Mesodermal cell (in vitro differentiated cells): Measurements from ENCODE around the gene CRAT.

Experiments
- H3K27ac ChIP-seq: 2 replicates; pipeline ENCODE4 v1.7.0; 2013; ENCODE audit warnings: mild to moderate bottlenecking, low read depth, low read length, moderate library complexity; ENCODE audit not compliant: severe bottlenecking
- H3K36me3 ChIP-seq: 2 replicates; pipeline ENCODE4 v1.7.1; 2013; ENCODE audit warnings: mild to moderate bottlenecking, low read length, moderate library complexity; ENCODE audit not compliant: control insufficient read depth, insufficient read depth
- H3K4me1 ChIP-seq: one replicate; pipeline ENCODE4 v1.7.1; 2013; ENCODE audit warnings: mild to moderate bottlenecking, low read length; ENCODE audit not compliant: insufficient read depth, control insufficient read depth, poor library complexity, severe bottlenecking
- H3K4me3 ChIP-seq: 2 replicates; pipeline ENCODE4 v1.7.0; 2013; ENCODE audit warnings: low read length, control low read depth, mild to moderate bottlenecking; ENCODE audit not compliant: insufficient read depth, poor library complexity, severe bottlenecking; ENCODE audit errors: extremely low read depth
- H3K9me3 ChIP-seq: 2 replicates; pipeline ENCODE4 v1.7.1; 2013; ENCODE audit warnings: mild to moderate bottlenecking, low read length, moderate library complexity; ENCODE audit not compliant: control insufficient read depth
- WGBS, 2 experiments: methylation state at CpG; one replicate each; pipeline ENCODE4 v1.1.5; 2013; ENCODE audit warnings: missing lambda C conversion rate in 2 of 2; ENCODE audit not compliant: insufficient coverage in 2 of 2; 5-methylcytosine and 5-hydroxymethylcytosine counted together

Gene CRAT

DNA sequence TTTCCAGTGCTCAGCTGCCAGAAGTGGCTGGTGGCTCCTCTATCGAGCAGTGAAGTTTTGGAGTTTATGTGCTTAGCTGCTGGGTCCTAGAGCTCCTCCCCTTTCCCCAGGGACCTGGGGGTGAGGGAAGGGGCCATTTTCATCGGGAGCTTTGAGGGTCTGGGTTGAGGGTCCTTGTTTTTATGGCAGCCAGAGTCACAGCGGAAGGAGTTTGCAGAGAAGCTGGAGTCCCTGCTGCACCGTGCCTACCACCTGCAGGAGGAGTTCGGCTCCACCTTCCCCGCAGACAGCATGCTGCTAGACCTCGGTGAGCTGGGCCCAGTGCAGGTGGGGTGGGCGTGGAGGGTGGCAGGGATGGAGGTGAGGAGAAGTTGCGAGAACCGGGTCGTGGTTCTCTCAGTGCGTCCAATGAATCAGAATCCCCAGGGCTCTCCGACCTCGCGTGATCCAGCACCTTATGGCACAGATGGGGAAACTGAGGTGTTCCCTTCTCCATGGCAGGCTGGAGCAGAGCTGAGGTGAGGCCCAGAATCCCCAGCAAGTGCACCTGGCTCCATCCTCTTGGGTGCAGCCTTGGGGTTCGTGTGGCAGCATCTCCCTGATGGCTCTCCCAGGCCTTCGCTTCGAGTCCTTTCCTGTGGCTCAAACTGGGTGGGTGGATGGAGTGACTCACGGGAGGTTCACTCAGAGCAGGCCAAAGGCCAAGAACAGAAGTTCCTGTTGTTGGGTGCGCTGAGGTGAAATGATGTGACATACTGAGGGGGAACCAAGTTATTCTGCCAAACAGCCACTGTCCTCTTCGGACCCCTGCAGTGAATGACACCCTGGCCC lies 51.4 kb downstream of the CRAT start:
- 93 to 96% methylated on average over 18 to 20 of the region's 21 CpGs for WGBS, 2 experiments

DNA sequence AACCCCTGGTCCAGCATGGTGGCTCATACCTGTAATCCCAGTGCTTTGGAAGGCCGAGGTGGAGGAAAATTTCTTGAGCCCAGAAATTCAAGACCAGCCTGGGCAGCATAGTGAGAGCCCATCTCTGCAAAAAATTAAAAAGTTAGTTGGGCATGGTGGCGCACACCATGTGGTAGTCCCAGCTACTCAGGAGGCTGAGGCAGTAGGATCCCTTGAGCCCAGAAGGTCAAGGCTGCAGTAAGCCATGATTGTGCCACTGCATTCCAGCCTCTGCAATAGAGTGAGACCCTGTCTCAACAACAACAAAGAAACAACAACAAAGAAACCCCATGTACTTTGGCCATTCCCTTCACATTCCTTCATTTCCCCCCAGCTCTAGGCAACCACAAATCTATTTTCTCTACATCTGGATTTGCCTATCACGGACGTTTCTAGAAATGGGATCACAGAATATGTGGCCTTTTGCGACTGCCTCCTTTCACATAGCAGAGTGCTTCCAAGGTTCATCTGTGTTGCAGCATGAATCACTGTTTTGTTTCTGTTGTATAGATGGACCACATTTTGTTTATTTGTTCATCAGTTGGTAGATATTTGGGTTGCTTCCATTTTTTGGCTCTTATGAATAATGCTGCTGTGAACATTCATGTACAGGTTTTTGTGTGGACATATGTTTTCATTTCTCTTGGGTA lies 56.3 kb downstream of the CRAT start:
- 89 to 93% methylated on average over 5 of the region's 5 CpGs for WGBS, 2 experiments
- Histone ChIP-seq H3K4me3 (no peak overlapping the region), H3K9me3 (no peaks in the 10 kb centered on the region), H3K27ac (no peak overlapping the region), H3K36me3 (peaks cover 57% of the 10 kb centered on the region), H3K4me1 (no peaks in the 10 kb centered on the region)

More for the DNA sequence above, 51.4 kb downstream of the CRAT start:
- no peaks in the 10 kb centered on the region for H3K4me1 ChIP-seq
- H3K9me3 ChIP-seq: no peaks in the 10 kb centered on the region
- no peak overlapping the region for H3K4me3 ChIP-seq
- H3K27ac ChIP-seq: no peak overlapping the region
- peaks cover 63% of the 10 kb centered on the region for H3K36me3 ChIP-seq

DNA sequence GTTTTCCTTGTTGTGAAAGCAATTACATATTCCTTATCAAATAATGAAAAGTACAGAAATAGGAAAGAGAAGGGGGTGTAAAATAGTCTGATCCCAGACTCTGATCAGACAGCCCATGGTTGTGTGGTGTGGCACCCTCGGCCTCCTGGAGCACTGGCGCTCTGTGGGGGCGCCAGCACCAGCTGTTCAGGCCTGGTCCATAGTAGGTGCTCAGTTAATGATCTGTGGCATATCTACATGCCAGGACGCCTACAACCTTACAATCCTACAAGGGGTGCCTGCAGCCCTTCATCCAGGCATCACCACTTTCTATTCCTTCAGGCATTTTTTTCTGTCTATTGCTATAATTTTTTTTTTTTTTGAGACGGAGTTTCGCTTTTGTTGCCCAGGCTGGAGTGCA lies 57.6 kb downstream of the CRAT start:
- no peak overlapping the region for H3K27ac ChIP-seq
- no peak overlapping the region for H3K4me3 ChIP-seq
- H3K4me1 ChIP-seq: no peaks in the 10 kb centered on the region
- H3K36me3 ChIP-seq: peaks cover 61% of the 10 kb centered on the region
- H3K9me3 ChIP-seq: no peaks in the 10 kb centered on the region
- 98 to 100% methylated on average over 2 to 5 of the region's 6 CpGs for WGBS, 2 experiments

DNA sequence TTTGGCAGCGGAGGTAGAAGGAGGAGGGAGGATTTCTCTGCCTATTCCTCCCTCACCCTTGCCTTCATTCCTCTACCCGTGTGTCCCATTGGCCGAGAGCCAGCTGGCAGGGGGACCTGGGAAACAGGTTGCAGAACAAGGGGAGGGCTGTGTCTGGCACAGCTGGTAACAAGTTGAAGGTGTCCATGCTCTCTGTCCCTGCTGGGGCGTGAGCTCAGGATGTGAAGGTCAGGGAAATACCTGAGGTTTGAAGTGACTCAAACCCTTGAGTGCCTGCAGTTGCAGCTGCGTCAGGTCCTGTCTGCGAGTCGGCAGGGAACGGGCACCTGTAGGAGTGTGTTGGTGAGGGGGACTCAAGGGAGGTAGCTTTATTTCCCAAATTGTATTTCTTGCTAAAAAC lies 58.0 kb downstream of the CRAT start:
- WGBS, 2 experiments: 97% methylated on average over 4 to 5 of the region's 8 CpGs
- peaks cover 61% of the 10 kb centered on the region for H3K36me3 ChIP-seq
- H3K4me1 ChIP-seq: no peaks in the 10 kb centered on the region
- H3K27ac ChIP-seq: no peak overlapping the region
- H3K9me3 ChIP-seq: no peaks in the 10 kb centered on the region
- H3K4me3 ChIP-seq: no peak overlapping the region
